GM18870 (cell line): ENCODE data around the gene TAGAP.

Experiments used
- ATAC-seq: cut with Tn5 transposase; IDR thresholded peaks from one replicate; pipeline ENCODE4 v1.9.1; 2021; ENCODE audit warnings: moderate library complexity; ENCODE audit not compliant: unreplicated experiment

TAGAP gene

DNA sequence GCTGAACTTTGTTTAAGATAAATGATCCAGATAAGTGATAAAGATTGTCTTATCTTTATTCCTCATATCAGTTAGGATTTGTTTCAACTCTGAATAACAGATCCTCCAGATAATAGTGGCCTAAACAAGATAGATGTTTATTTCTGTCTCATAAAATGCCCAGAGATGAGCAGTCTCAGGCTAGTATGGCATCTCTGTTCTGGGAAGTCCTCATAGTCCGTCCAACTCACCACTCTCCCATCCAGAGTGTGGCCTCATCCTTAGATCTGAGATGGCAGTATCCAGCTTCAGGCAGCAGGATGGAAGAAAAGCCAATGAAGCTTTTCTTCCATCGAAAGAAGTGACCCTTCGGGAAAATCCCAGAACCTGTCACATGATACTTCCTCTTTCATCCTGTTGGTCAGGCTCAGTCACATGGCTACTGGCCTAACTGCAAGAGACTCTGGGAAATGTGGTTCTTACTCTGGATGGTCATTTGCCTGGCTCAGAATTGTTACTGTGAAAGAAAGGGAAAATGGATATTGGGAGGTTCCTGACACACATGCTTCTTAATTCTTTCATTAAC lies 29.4 kb upstream of the TAGAP start:
- no peak for ATAC-seq

DNA sequence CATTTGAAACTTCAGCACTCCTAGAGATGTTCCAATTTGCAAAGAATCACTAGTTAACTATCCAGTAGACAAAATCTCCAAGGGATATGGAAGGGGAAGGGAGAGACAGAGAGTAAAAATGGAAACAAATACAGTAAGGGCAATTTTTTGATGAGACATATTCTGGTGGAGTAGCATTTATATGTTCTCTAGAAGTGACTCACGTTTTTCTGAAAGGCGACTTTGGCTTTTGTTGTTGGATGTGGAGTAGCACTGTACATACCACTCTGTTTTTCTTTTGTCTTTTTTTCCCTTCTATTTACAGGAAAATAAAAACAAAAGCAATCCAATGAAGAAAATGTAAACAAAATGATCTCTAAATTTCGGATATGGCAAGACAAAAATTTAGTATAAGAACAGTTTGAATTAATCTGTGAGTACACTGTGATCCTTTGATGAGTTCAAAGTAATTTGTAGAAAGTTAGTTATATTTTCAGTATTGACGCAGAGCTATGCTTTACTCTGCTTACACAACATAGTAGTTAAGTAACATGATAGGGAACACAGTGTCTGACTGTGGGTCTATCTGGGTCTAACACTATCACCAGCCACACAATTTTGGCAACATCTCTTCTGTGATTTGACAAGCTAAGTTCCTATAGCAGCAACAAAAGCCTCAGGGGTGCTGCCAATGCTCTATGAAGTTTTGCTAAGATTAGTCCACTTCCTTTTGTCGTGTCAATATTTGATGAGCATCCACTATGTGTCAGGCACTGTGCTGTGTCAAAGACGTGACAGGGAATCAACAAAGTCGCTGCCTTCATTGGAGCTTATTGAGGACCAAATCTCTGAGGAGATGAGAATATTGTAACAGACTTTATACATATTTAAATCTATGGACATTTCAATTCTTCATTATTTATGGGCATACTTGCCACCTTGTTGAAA lies 27.3 kb upstream of the TAGAP start:
- no peak for ATAC-seq

DNA sequence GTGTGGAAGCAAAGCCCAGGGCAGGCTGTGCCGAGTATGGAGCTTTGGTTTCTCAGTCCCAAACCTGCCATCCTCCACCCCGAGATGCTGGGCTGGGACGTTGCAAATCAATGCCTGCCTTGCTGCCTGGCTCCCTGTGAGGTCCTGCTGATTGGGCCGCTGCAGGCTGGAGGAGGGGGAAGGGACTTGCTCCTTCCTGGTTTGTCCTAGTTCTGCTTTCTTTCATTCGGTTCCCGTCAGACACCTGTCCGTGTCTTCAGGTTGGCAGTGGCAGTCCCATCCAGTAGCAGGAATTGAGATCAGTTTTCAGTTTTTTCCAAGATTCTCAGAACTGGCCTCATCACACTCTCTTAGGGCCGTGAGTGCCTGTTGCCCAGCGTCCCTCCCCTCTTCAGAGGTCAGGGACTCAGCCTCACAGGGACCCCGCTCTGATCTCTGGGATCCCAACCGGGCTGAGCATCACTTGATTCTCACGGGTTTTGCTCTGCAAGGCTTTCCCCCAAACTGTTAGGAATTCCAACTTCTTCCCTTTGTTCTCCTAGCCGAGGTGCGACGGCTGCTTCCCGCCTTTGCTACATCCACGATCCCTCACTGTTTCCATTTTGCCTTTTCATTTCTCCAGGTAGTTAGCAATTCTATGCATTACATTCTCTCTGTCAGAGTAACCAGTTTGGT lies 24.2 kb upstream of the TAGAP start:
- ATAC-seq = no peak

DNA sequence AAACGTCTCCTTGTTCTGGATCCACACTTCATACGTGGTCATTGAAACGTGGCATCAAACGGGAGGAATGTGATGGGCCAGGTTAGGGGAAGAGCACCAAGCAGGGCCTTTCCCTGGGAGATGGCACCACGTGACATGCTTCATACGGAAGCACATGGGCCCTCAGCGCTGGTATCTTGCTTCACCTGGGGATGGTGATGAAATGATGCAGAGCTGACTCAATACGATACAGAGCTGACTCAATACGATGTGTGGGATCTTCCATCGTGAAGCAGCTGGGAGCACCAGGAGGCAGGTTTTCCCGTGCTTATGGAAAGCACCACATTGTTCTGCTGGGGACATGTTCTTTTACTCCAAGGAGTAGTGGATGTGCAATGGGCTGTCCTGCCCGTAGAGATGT lies 22.5 kb upstream of the TAGAP start:
- peak; percentile 64 for ATAC-seq

DNA sequence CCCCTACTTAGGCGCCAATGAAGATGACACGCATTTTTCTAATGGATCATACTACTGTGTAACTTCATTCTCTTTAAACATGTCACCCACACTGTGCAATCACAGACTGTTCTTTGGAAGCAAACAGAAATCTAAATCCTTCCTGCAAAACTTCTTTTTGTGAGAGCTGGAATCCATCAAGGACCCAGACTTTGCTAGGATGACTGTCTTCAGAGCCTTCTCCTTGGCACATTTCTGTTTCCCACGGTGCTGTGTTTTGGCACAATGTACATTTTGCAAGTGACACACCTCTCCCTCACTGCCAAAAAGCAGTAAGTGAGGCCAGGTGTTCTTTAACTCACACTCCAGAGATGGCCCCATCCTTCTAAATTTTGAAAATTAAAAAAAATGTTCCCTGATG lies 21.7 kb upstream of the TAGAP start:
- no peak for ATAC-seq

DNA sequence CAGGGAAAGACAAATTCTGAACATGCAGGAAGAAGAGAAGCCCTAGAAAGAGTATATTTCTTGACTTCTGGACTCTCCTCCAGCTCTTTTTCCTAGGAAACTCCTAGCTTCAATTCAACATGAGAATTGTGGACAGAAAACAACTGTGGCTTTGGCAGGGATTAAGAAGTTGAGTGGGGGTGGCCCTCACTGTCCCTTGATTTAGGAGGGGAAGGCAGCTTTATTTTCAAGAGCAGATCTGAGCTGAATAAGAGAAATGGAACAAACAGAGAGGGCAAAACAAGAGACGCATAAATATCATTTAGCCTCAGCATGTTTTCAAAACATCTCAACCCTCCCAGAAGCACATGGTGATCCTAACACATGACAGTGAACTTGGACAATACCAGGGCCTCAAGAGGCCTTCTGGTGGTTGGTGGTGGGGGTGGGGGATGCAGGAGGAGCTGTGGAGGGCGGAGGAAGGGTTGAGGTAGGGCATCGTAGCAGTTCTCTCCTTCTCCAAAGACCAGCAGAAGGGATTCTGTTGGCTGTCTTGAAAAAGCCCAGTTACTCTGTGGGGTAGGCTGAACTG lies 21.1 kb upstream of the TAGAP start:
- ATAC-seq = no peak

DNA sequence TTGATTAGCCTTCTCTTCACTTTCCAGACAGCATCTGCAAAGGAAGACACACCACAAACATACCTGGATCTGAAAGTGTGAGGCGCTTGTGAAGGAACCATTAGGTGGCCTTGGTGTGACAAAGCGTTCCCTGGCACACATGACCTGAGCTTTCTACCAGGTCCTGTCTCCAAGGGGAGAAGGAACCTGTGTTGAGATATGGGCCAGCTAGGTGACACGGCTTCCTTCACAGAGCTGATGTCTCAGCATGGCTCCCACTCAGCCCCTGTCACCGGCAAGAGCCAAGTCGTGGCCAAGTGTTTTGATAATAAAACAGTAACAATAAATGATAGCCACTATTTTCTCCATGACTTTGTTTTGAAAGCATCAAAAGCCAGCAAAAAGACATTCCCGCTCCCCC lies 20.3 kb upstream of the TAGAP start:
- ATAC-seq = no peak

DNA sequence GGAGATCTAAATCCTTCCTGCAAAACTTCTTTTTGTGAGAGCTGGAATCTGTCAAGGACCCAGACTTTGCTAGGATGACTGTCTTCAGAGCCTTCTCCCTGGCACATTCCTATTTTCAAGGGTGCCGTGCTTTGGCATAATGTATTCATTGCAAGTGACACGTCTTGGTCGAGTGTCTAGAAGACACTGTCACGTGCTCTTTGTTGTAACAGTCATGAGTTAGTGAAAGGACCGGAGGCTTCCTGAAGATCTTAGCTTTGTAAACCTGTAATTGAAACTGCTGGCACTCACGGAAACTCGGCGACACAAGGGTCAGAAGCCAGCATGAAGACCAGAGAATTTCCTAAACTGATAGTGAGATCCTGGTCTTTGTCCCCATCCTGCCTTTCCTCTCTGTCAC lies 19.7 kb upstream of the TAGAP start:
- no peak for ATAC-seq

DNA sequence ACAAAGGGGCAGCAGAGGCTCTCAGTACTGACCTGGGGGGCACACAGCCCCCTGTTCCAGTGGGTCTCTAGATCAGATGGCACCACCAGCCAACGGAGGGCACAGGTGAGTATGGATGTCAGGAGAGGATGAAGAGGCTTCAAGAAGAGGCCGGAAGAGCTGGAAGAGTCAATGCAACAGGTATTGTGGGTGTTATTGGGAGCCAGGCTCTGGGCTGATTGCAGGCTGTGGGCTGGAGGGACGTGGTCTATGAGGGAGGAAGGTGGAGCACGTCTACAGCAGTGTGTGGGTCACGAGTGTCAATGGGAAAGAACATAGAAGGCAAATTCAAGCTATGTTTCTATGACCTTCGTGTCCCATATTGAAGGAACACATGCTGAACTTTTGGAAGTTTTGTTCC lies 18.8 kb upstream of the TAGAP start:
- ATAC-seq = no peak

DNA sequence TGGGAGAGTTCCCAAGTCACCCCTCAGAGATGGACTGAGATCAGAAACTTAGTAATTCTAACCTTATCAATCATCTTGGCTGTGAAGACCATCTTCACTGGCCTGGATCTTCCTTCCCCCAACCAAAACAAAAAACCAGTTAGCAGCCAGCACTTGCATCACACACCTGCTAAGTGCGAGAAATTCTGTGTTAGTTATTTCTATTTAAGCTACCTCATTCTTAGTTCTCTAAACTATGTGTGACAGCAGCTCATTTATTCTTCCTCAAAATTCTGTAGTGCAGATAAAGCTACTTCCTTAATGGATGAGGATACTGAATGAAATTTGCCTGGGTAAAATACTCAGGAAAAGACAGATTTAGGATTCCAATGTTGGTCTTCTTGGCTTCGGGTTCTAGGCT lies 18.2 kb upstream of the TAGAP start:
- no peak for ATAC-seq

DNA sequence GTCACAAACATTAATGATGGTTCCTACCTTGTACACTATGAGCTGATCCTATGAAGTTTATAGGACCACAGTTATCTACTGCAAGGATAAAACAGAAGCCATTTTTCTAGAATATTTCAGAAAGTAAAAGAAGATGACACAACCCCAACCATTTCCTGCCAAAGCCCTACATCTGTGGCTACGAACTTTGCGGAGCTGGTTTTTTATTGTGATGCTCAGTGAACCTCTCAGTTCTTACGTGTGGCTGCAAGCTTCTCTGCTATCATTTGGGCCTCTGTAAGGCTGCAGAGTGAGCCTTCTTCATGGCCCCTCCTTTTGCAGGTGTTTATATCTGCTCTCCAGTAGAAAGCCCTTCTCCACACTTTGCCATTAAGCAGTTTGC lies 17.8 kb upstream of the TAGAP start:
- peak; percentile 47 for ATAC-seq

DNA sequence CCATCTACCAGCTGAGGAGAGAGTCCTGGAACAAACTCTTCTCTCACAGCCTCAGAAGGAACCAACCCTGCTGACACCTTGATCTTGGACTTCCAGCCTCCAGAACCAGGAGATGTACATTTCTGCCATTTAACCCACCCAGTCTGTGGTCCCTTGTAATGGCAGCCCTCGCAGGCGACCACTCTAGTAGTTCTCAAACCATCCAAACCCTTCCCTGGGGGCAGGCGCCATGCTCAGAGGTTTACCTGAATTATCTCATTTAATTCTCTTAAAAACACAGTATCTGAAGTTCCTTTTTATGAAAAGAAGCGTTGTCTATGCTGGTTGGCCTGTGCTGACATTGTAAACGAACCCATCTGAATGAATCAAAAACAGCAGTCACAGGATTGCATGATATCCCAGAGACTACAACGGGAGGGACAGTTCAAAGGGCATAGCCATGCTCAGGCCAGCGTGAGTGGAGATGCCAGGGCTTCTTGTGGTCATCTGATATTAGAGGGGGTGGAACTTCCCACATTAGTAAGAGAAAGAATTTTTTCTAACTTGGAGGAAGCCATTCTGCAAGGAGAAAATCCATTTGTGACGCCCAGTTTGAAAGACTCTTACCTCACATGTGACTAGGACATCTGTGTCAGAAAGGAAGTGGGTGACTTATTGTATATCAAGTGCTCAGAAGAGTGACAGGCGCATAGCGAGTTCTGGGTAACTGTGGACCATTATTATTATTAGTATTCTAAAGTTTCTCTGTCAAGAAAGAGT lies 17.2 kb upstream of the TAGAP start:
- peak; percentile 60 for ATAC-seq

DNA sequence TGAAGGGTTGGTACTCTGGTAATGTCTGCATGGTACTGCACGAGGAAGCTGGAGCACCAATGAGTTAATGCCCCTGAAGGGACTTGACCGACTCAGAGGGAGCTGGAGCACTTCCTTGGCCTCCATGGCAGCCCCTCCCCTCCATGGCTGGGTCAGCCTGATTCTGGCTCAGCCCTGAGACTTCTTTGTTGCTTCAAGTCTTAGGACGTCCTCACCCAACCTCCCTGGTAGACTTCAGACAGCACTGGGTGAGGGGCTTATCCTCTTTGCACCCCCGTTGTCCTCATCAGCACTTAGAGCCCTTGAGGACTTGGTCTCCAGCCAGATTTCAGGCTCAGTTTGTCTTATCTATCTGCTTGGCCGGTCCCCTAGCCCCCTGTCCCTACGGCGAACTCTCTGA lies 16.4 kb upstream of the TAGAP start:
- ATAC-seq = no peak

DNA sequence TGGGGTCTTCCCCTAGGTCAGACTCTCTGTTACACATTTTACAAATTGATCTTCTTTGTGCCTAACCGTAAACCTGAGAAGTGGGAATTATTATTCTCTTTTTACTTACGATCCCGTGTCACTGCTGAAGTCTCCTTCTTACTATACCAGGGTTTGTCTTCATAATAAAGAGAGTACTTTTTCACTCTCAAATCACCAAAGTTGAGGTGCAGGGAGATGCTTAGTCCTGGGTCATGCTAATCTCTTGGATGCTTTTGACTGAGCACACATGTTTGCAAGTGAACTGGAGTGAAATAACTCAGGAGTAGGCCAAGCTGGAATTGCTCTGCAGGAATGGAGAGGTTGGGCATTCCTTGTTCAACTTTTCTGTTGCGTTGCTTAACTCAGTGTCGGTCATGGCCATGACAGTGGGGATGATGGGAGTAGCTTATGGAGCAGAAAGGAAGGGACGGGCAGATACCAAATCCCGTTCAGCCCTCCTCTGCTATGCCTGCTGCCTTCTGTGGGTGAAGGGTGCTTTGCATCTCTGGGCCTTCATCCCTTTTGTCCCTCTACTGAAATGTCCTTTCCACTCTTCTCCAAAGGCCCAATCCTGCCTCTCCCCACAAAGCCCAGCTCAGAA lies 15.2 kb upstream of the TAGAP start:
- ATAC-seq = no peak

DNA sequence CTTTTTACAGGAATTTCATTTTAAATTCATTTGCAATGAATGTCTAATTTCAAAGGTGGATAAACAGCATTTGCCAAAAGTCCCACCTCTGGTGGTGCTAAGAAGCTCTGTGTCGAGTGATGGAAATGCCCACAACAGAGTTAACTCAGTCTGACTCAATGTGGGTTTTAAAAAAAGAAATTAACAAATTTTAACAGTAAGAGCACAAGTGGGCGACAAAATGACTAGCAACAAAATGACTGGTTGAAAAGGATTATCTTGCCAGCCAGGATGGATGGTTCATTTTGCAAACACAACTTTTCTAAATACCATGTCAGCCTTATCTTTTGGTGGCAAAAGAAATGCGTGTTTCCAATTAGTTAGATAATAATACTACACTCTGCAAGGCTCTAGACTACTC lies 14.3 kb upstream of the TAGAP start:
- no peak for ATAC-seq

DNA sequence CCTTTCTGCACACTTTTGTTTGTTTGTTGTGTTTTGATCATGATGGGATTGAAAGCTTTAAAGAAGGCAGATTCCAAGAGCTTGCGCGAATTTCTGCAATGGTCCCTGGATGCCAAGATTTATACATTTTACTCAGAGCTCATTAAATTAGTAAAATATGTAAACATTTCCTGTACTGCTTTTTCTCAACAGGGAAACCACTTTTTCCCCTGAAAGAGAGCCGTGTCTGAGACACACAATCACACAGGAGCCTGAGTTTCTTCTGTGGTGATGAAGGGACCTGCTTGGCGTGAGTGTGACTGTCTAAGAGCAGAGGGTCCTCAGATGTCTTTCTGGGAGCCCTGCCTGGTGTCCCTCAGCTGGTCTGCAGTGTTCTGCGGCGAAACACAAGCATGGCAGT lies 12.1 kb upstream of the TAGAP start:
- no peak for ATAC-seq

DNA sequence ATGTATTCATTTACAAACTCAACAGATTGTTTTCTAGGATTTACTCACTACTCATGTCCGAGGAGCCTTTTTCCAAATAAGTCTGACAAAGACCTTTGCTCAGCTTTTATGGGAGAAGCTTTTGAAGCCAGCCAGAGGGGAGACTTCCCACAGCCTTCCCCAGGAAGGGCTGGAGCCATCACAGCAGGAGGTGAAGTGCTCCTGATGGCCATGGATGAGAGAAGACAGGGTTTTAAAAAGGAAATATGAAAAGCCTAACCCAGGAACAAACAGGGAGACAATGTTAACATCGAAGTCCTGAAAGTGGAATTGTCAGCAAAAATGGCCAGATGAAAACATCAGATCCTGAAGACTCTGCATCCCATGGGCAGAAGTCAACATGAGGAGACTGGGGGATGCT lies 11.6 kb upstream of the TAGAP start:
- no peak for ATAC-seq

DNA sequence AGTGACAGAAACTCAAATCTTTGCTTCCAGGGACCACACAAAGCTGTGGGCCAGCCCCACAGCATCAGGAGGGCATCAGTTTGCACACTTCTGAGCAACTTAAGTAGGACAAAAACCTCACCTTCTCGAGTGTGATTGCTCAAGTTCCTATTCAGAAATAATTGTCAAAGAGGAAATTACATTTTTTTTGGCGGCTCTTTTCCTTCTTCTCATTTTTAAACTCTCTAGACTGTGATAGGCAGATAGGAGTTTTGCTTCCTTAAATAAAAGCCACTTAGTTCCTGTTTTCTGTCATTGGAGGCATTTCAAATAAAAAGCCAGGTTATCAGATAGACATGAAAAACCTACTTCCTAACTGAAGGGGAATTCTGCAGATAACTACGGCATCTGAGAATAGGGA lies 11.2 kb upstream of the TAGAP start:
- ATAC-seq = no peak

DNA sequence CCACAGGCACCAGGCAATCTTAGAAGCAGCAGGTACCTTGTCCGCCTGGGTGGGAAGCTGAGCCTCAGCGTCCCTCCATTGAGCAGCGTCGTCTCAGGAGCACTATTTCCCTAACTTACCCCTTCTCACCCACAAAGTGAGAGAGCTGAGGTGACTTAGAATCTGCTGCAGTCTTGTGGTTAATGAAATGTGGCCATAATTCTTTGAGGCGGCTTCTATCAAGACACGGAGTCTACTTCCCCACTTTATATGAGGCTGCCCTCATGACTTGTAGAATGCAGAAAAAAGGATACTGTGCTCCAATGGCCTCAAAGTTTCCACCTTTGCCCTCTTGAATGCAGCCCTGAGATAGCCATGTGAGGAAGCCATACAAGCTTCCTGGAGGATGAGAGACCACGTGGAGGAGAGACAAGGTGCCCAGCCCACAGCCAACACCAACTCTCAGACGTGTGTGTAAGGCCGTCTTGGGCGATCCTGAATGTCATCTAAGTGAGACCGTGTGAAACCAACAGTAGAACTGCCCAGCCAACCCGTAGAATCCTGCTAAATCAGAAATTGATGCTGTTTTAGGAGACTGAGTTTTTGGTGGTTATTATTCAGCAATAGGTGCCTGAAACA lies 9.1 kb upstream of the TAGAP start:
- ATAC-seq = no peak

DNA sequence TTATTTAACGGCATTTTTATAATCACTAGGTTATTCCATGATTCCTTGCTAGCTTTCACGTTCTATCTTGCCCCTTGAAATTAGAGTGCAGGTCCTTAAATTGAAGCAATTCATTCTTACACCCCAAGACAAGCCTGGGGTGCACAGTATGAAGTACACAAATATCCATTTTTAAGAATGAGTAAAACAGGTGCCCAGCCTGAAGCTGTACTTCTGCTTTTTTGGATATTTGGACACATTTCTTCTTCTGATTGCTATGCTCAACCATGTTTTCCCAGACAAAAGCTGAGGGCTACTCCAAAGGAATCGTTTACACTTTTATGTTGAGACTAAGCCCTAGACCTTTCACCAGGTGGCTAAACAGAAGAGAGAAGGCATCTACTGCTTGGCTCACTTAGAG lies 7.9 kb upstream of the TAGAP start:
- ATAC-seq = no peak
